K562 (cell line): Measurements from ENCODE around the gene UBE2O. TPM values are rescaled to one million over a fixed set of nuclear protein-coding genes. Genes with fewer than 3 reads are reported as not detected.

ENCODE experiments used
- ATAC-seq: fragments of 200-7000 bp; cut with Tn5 transposase; 3 replicates; pipeline ENCODE4 v1.9.1; 2020; ENCODE audit warnings: moderate library complexity
- BruUV-seq: library from RNA; stranded (reverse); fragments of 400-500 nt; replicated peaks from 2 replicates; lab custom pipeline; 2021; lab: Mats Ljungman, UMichigan
- CTCF ChIA-PET: fragments of 300-600 bp; formaldehyde crosslinking; extraction: SDS; loops from one replicate; lab custom pipeline; 2021; ENCODE audit warnings: low intra/inter-chr PET ratio; lab: Yijun Ruan, JAX
- POLR2A ChIA-PET: fragments of 300-600, 350-650 bp; sonication (Branson Sonifier 250); formaldehyde crosslinking; extraction: SDS; loops from one replicate; lab custom pipeline; 2021; ENCODE audit warnings: antibody characterized with exemption, inconsistent platforms; lab: Yijun Ruan, JAX
- DNase-seq, 4 experiments: peaks; one replicate each; pipeline versions ENCODE4 v3.0.0 to v3.0.0-alpha.2; 2011 to 2018; ENCODE audit warnings: low spot score in 3 of 4, mixed read lengths in 3 of 4; ENCODE audit errors: extremely low read depth in 1 of 4
- FAIRE-seq: peaks from 2 replicates; lab custom pipeline; 2011; peaks lifted over from hg19 to GRCh38; lab: Jason Lieb, UNC
- H2AFZ ChIP-seq: 2 replicates; pipeline ENCODE4 v1.6.0; 2011; ENCODE audit warnings: low read depth, low read length, control low read depth, inconsistent platforms
- H3K27ac ChIP-seq: fragments of 200-600 bp; 3 replicates; pipeline ENCODE4 v1.8.0; 2011; ENCODE audit warnings: low read depth, mild to moderate bottlenecking, control low read depth, inconsistent platforms, low read length, moderate library complexity, mixed read lengths; ENCODE audit errors: extremely low read depth
- H3K27me3 ChIP-seq, 2 experiments: fragments of 300-600 bp in 1 of 2; 2 replicates in 1 of 2; 3 replicates in 1 of 2; pipeline versions ENCODE4 v1.6.0 to v1.8.0; 2011; ENCODE audit warnings: inconsistent platforms in 2 of 2, low read length in 2 of 2, mild to moderate bottlenecking in 1 of 2, mixed read lengths in 1 of 2, moderate library complexity in 1 of 2; ENCODE audit not compliant: control insufficient read depth in 2 of 2, insufficient read depth in 2 of 2
- H3K36me3 ChIP-seq: fragments of 300-600 bp; 3 replicates; pipeline ENCODE4 v1.8.0; 2011; ENCODE audit warnings: mild to moderate bottlenecking, low read length, inconsistent platforms; ENCODE audit not compliant: control insufficient read depth, insufficient read depth
- H3K4me1 ChIP-seq, 2 experiments: fragments of 200-600 bp in 1 of 2; replicated peaks in 1 of 2; 2 replicates in 1 of 2; 3 replicates in 1 of 2; pipeline versions ENCODE4 v1.5.1 to v1.8.0; 2011; ENCODE audit warnings: inconsistent platforms in 2 of 2, low read length in 2 of 2, mild to moderate bottlenecking in 1 of 2, mixed read lengths in 1 of 2, moderate library complexity in 1 of 2; ENCODE audit not compliant: control insufficient read depth in 2 of 2, insufficient read depth in 2 of 2
- H3K4me2 ChIP-seq: 2 replicates; pipeline ENCODE4 v1.6.1; 2011; ENCODE audit warnings: low read length, control low read depth, inconsistent platforms, mixed read lengths; ENCODE audit not compliant: insufficient read depth
- H3K4me3 ChIP-seq: fragments of 200-600 bp; sonication (generic), shearing (Covaris generic); 2 replicates; pipeline ENCODE4 v1.5.1; 2016; ENCODE audit warnings: control low read depth, inconsistent platforms
- H3K79me2 ChIP-seq: fragments of 200-600 bp; 3 replicates; pipeline ENCODE4 v1.8.0; 2011; ENCODE audit warnings: low read length, inconsistent platforms; ENCODE audit not compliant: control insufficient read depth, insufficient read depth
- H3K9ac ChIP-seq, 2 experiments: 2 replicates each; pipeline versions ENCODE4 v1.6.0 to v1.6.1; 2011; ENCODE audit warnings: low read depth in 2 of 2, low read length in 2 of 2, control low read depth in 1 of 2, inconsistent platforms in 1 of 2, mild to moderate bottlenecking in 1 of 2, mixed read lengths in 1 of 2; ENCODE audit not compliant: insufficient read depth in 1 of 2
- H3K9me1 ChIP-seq: one replicate; pipeline ENCODE4 v1.6.0; 2011; ENCODE audit warnings: inconsistent platforms, mild to moderate bottlenecking, low read length, moderate library complexity; ENCODE audit not compliant: control insufficient read depth, insufficient read depth
- H3K9me3 ChIP-seq: replicated peaks from 2 replicates; pipeline ENCODE4 v1.5.1; 2011; ENCODE audit warnings: low read depth, low read length, inconsistent platforms; ENCODE audit not compliant: control insufficient read depth, insufficient read depth
- H4K20me1 ChIP-seq: replicated peaks from 2 replicates; pipeline ENCODE4 v1.6.1; 2011; ENCODE audit warnings: low read length, inconsistent platforms, mixed read lengths; ENCODE audit not compliant: control insufficient read depth, insufficient read depth
- ARID1B ChIP-seq: fragments of 450-650 bp; IDR thresholded peaks from 2 replicates; pipeline ENCODE4 v1.6.1; 2016; ENCODE audit warnings: antibody characterized with exemption, mild to moderate bottlenecking, inconsistent platforms
- CEBPB ChIP-seq: fragments of 450-650 bp; IDR thresholded peaks from 2 replicates; pipeline ENCODE4 v1.6.1; 2016; ENCODE audit warnings: missing genetic modification characterization, missing compliant biosample characterization
- EHMT2 ChIP-seq: fragments of 450-650 bp; IDR thresholded peaks from 2 replicates; pipeline ENCODE4 v1.6.1; 2018; ENCODE audit warnings: antibody characterized with exemption
- HDAC8 ChIP-seq: fragments of 450-650 bp; IDR thresholded peaks from 2 replicates; pipeline ENCODE4 v1.6.1; 2016; ENCODE audit warnings: mild to moderate bottlenecking, missing genetic modification characterization, moderate library complexity, missing compliant biosample characterization
- JUND ChIP-seq, 2 experiments: IDR thresholded peaks; 2 replicates in 1 of 2; 3 replicates in 1 of 2; pipeline ENCODE4 v1.6.1; 2011; ENCODE audit warnings: borderline replicate concordance in 2 of 2, low read depth in 2 of 2, low read length in 2 of 2, improper control_type of control experiment in 1 of 2, missing biosample characterization in 1 of 2, missing genetic modification characterization in 1 of 2, missing genetic modification reagents in 1 of 2
- MAFG ChIP-seq: fragments of 450-650 bp; conservative IDR thresholded peaks from 2 replicates; pipeline ENCODE4 v1.6.1; 2016; ENCODE audit warnings: missing genetic modification characterization, missing compliant biosample characterization
- MAFK ChIP-seq: IDR thresholded peaks from 2 replicates; pipeline ENCODE4 v1.6.1; 2011; ENCODE audit warnings: low read length, improper control_type of control experiment
- NRF1 ChIP-seq, 2 experiments: fragments of 450-650 bp; IDR thresholded peaks in 1 of 2; conservative IDR thresholded peaks in 1 of 2; 2 replicates each; pipeline ENCODE4 v1.6.1; 2014; ENCODE audit warnings: mild to moderate bottlenecking in 2 of 2
- RHOXF2B ChIP-seq: fragments of 250-450 bp; sonication (Bioruptor Pico); conservative IDR thresholded peaks from 2 replicates; pipeline ENCODE4 v1.5.1; 2021
- SMAD4 ChIP-seq: fragments of 250-450 bp; sonication (Bioruptor Pico); conservative IDR thresholded peaks from 2 replicates; pipeline ENCODE4 v1.8.0; 2021; ENCODE audit warnings: inconsistent platforms, mild to moderate bottlenecking, moderate library complexity
- SREBF1 ChIP-seq: fragments of 150-350 bp; IDR thresholded peaks from 2 replicates; pipeline ENCODE4 v1.6.1; 2014; ENCODE audit warnings: antibody characterized with exemption, low read depth, low read length, borderline replicate concordance
- TRIM24 ChIP-seq, 2 experiments: fragments of 450-650 bp; IDR thresholded peaks; 2 replicates each; pipeline ENCODE4 v1.6.1; 2016
- ZBTB34 ChIP-seq: fragments of 250-450 bp; sonication (Bioruptor Pico); IDR thresholded peaks from 2 replicates; pipeline ENCODE4 v1.8.0; 2021; ENCODE audit warnings: mild to moderate bottlenecking, moderate library complexity
- ZFX ChIP-seq: sonication (generic); formaldehyde crosslinking; IDR thresholded peaks from 2 replicates; pipeline ENCODE4 v1.8.0; 2022; ENCODE audit warnings: mild to moderate bottlenecking, missing genetic modification reagents, moderate library complexity
- ZNF175 ChIP-seq: fragments of 200-800 bp; sonication (Bioruptor generic); IDR thresholded peaks from 2 replicates; pipeline ENCODE4 v1.6.1; 2016; ENCODE audit warnings: low read depth, mild to moderate bottlenecking, missing genetic modification characterization, missing compliant biosample characterization
- WGBS: fragments of 100-300 bp; shearing (Covaris generic); methylation state at CpG from one replicate; pipeline ENCODE4 v1.1.6; 2016; ENCODE audit warnings: low coverage, mixed read lengths; ENCODE audit not compliant: insufficient coverage; ENCODE audit errors: missing lambda C conversion rate; 5-methylcytosine and 5-hydroxymethylcytosine counted together
- in situ Hi-C: fragments of 300-500 bp; cut with MboI; formaldehyde crosslinking; loops from 4 replicates; pipeline ENCODE4 v1.15.0; 2018; ENCODE audit warnings: inconsistent platforms, mixed read lengths
- intact Hi-C: fragments of 100-400 bp; cut with micrococcal nuclease; formaldehyde crosslinking; loops from 2 replicates; pipeline ENCODE4 v1.14.2; 2022
- polyA plus RNA-seq, 8 experiments: library from polyadenylated mRNA; depleted of rRNA in 4 of 8; stranded (reverse) in 5 of 8; unstranded in 3 of 8; fragments of >200 nt; fragmentation: Nextera tagmentation in 2 of 8; fragmentation: Illumina TruSeq in 1 of 8; extraction: Ambion mirVana in 2 of 8; extraction: Trizol in 1 of 8; gene quantifications; 2 replicates each; pipeline versions ENCODE4 v1.2.1 to v1.2.3, GENCODE V29; 2011 to 2014; ENCODE audit warnings: inconsistent platforms in 1 of 8, missing spikeins in 1 of 8
- total RNA-seq, 7 experiments: library from RNA; depleted of rRNA in 6 of 7; stranded (reverse); fragments of >200 nt in 6 of 7; fragmentation: Illumina TruSeq in 2 of 7; extraction: Trizol in 2 of 7; gene quantifications; 2 replicates each; pipeline versions ENCODE4 v1.2.1 to v1.2.3, GENCODE V29; 2011 to 2021; ENCODE audit warnings: low replicate concordance in 1 of 7
- TF ChIP-seq, protein P1 (sequence below): sonication (generic); formaldehyde crosslinking; IDR thresholded peaks from 2 replicates; pipeline ENCODE4 v1.8.1; 2023; ENCODE audit warnings: mild to moderate bottlenecking, missing genetic modification reagents
- TF ChIP-seq, protein P2 (sequence below): sonication (generic); formaldehyde crosslinking; IDR thresholded peaks from 2 replicates; pipeline ENCODE4 v1.8.0; 2022; ENCODE audit warnings: mild to moderate bottlenecking, low read depth, missing genetic modification reagents

Gene UBE2O
- total and polyA plus RNA-seq, 9 of the 15 experiments (the other 6 are each of a cell fraction or from before 2014, with no cell fraction given), result 1.6 to 39.7 (median 13.3) TPM

DNA sequence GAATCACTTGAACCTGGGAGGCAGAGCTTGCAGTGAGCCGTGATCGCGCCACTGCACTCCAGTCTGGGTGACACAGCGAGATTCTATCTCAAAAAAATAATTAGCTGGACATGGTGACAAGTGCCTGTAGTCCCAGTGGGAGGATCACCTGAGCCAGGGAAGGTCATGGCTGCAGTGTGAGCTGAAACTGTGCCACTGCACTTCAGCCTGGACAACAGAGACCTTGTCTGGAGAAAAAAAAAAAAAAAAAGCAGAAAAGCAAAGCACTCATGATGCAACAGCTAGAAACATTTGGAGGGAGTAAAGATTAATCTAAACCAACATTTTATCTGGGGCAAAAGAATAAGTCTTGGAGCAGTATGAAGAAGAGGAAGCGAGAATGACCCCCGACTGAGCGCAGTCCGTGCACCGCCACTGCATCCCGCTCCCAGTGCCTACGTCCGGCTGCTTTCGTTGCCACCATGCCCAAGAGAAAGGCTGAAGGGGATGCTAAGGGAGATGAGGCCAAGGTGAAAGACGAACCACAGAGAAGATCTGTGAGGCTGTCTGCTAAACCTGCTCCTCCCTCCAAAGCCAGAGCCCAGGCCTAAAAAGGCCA, 107.5 kb downstream of the UBE2O start:
- peak; percentile 62 for FAIRE-seq
- H3K36me3 ChIP-seq, result peaks cover 53% of the 10 kb centered on the region
- intact Hi-C loops, result no loop called here
- peaks cover 7 to 12% of the 10 kb centered on the region in 2 experiments; a peak in 4 of 5 replicates for H3K4me1 ChIP-seq
- peak; percentile 93 for ATAC-seq
- H3K9me1 ChIP-seq, result no peaks in the 10 kb centered on the region
- H3K79me2 ChIP-seq, result peaks cover 3% of the 10 kb centered on the region; the same call in 2 of the 3 replicates
- H4K20me1 ChIP-seq, result no peaks in the 10 kb centered on the region
- in situ Hi-C loops, result no loop called here
- CTCF ChIA-PET, result no interaction called here
- WGBS, result 38% methylated on average over 14 of the region's 14 CpGs
- no peak overlapping the region for H2AFZ ChIP-seq
- POLR2A ChIA-PET, result interaction anchor here (1.0 to 1.5 kb wide), 3 partner anchors 8 to 45 kb away, joined by 3 to 7 read pairs (median 4); partner anchors contain the start of gene PRPSAP1
- no peaks in the 10 kb centered on the region for H3K27me3 ChIP-seq
- peak overlapping the region; percentile 19 to 84; a peak in 3 of 4 replicates for H3K9ac ChIP-seq
- no peak overlapping the region for H3K4me2 ChIP-seq
- DNase-seq, result peak in 1 of 4 experiments; percentile 49
- H3K9me3 ChIP-seq, result no peaks in the 10 kb centered on the region; the same call in 1 of the 2 replicates
- no peak overlapping the region for H3K4me3 ChIP-seq
- H3K27ac ChIP-seq, result peak overlapping the region; percentile 50; the same call in 1 of the 3 replicates
- no TSS peak for BruUV-seq
- TF ChIP-seq RHOXF2B, result no peak
- peak; percentile 78 for TF ChIP-seq SMAD4
- peak; percentile 84 to 91; a peak in 3 of 4 replicates for TF ChIP-seq TRIM24 (IDR thresholded peaks at IDR 0.05)
- peak; percentile 13; the same call in 1 of the 2 replicates for TF ChIP-seq MAFK
- TF ChIP-seq ZNF175 (CRISPR knock-in tag), result 0 out of 2 replicates have a peak, but pooled peaks have one; percentile 42
- TF ChIP-seq ZFX (CRISPR knock-in tag), result no peak
- peak; percentile 63; the same call in 1 of the 2 replicates for TF ChIP-seq HDAC8 (tag)
- no peak for TF ChIP-seq ZBTB34 (CRISPR knock-in tag)
- TF ChIP-seq NRF1 (conservative IDR thresholded peaks at IDR 0.05 in 1 of 2, IDR thresholded peaks at IDR 0.05 in 1 of 2), result peak in 1 of 2 experiments; percentile 33; a peak in 1 of 4 replicates
- TF ChIP-seq, protein P1, sequence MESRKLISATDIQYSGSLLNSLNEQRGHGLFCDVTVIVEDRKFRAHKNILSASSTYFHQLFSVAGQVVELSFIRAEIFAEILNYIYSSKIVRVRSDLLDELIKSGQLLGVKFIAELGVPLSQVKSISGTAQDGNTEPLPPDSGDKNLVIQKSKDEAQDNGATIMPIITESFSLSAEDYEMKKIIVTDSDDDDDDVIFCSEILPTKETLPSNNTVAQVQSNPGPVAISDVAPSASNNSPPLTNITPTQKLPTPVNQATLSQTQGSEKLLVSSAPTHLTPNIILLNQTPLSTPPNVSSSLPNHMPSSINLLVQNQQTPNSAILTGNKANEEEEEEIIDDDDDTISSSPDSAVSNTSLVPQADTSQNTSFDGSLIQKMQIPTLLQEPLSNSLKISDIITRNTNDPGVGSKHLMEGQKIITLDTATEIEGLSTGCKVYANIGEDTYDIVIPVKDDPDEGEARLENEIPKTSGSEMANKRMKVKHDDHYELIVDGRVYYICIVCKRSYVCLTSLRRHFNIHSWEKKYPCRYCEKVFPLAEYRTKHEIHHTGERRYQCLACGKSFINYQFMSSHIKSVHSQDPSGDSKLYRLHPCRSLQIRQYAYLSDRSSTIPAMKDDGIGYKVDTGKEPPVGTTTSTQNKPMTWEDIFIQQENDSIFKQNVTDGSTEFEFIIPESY (CRISPR knock-in tag), result peak; percentile 58
- TF ChIP-seq JUND (IDR thresholded peaks at IDR 0.05; ENCODE audit: borderline replicate concordance, low read depth, low read length), result peak; percentile 40; the same call in 1 of the 2 replicates
- peak; percentile 9; the same call in 1 of the 3 replicates for TF ChIP-seq JUND (tag; IDR thresholded peaks at IDR 0.05; ENCODE audit: borderline replicate concordance, low read depth, low read length)
- no peak for TF ChIP-seq SREBF1
- TF ChIP-seq CEBPB (tag), result peak; percentile 71
- TF ChIP-seq, protein P2, sequence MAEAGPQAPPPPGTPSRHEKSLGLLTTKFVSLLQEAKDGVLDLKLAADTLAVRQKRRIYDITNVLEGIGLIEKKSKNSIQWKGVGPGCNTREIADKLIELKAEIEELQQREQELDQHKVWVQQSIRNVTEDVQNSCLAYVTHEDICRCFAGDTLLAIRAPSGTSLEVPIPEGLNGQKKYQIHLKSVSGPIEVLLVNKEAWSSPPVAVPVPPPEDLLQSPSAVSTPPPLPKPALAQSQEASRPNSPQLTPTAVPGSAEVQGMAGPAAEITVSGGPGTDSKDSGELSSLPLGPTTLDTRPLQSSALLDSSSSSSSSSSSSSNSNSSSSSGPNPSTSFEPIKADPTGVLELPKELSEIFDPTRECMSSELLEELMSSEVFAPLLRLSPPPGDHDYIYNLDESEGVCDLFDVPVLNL (CRISPR knock-in tag), result no peak
- TF ChIP-seq EHMT2, result no peak
- TF ChIP-seq MAFG, result peak; percentile 76
- peak; percentile 76 for TF ChIP-seq ARID1B
